ENCODE data around the gene NCK1. TPM values are rescaled to one million over a fixed set of nuclear protein-coding genes. Genes with fewer than 3 reads are reported as not detected.

NCK1 gene
- total and polyA plus RNA-seq, 9 of the 15 experiments (the other 6 are each of a cell fraction or from before 2014, with no cell fraction given) = 17.3 to 30.5 (median 25.0) TPM

GRCh38 chr3:136861890-136862616 lies at the start of gene NCK1 (continued):
- TF ChIP-seq ID3 (CRISPR knock-in tag; IDR thresholded peaks at IDR 0.05) (no peak), ID3 (tag; IDR thresholded peaks at IDR 0.05) (no peak)

- intact Hi-C loops (cut with micrococcal nuclease) = no loop called here
- TF ChIP-seq KDM1A (IDR thresholded peaks at IDR 0.05) (no peak), STAT6 (CRISPR knock-in tag; IDR thresholded peaks at IDR 0.05) (no peak), C11orf30 (IDR thresholded peaks at IDR 0.05; ENCODE audit: low read depth) (peak; percentile 68; the same call in 1 of the 2 replicates), TCF7L2 (IDR thresholded peaks at IDR 0.05; ENCODE audit: low read depth, low read length) (no peak), ELK3 (CRISPR knock-in tag; IDR thresholded peaks at IDR 0.05) (no peak), ZNF277 (CRISPR knock-in tag; IDR thresholded peaks at IDR 0.05; ENCODE audit: borderline replicate concordance) (no peak), ZNF263 (CRISPR knock-in tag; IDR thresholded peaks at IDR 0.05; ENCODE audit: borderline replicate concordance) (no peak), MAFK (IDR thresholded peaks at IDR 0.05; ENCODE audit: low read length) (peak; percentile 55; the same call in 1 of the 2 replicates), ZFP91 (CRISPR knock-in tag; IDR thresholded peaks at IDR 0.05) (no peak), POLR2G (IDR thresholded peaks at IDR 0.05; ENCODE audit: low read depth, low read length) (no peak), EGR1 (conservative IDR thresholded peaks at IDR 0.05) (no peak)
Observed at GRCh38 chr3:136817448-136817847, 44.6 kb upstream of the NCK1 start.

More at GRCh38 chr3:136817448-136817847, 44.6 kb upstream of the NCK1 start:
- Histone ChIP-seq H3K27me3 (ENCODE audit: control insufficient read depth in 2 of 2, insufficient read depth in 2 of 2, low read length in 2 of 2) (no peaks in the 10 kb centered on the region), H3K4me1 (replicated peaks in 1 of 2; ENCODE audit: control insufficient read depth in 2 of 2, insufficient read depth in 2 of 2, low read length in 2 of 2) (peaks cover 2 to 17% of the 10 kb centered on the region in 2 experiments; a peak in 4 of 5 replicates), H4K20me1 (replicated peaks; ENCODE audit: control insufficient read depth, insufficient read depth, low read length) (no peaks in the 10 kb centered on the region), H3K9me3 (replicated peaks; ENCODE audit: control insufficient read depth, insufficient read depth, low read depth, low read length) (no peaks in the 10 kb centered on the region), H3K9ac (ENCODE audit: insufficient read depth in 1 of 2, low read depth in 2 of 2, low read length in 2 of 2) (no peak overlapping the region), H3K79me2 (ENCODE audit: control insufficient read depth, insufficient read depth, low read length) (no peaks in the 10 kb centered on the region; the same call in 2 of the 3 replicates), H3K27ac (ENCODE audit: extremely low read depth, low read depth, low read length) (no peak overlapping the region), H3K4me2 (ENCODE audit: insufficient read depth, low read length) (no peak overlapping the region), H3K4me3 (no peak overlapping the region), H3K36me3 (ENCODE audit: control insufficient read depth, insufficient read depth, low read length) (no peaks in the 10 kb centered on the region; the same call in 2 of the 3 replicates), H3K9me1 (ENCODE audit: control insufficient read depth, insufficient read depth, low read length) (no peaks in the 10 kb centered on the region), H2AFZ (ENCODE audit: low read depth, low read length) (no peak overlapping the region)
- ATAC-seq (no peak), FAIRE-seq (no peak), DNase-seq (ENCODE audit: extremely low read depth in 1 of 4, low spot score in 3 of 4) (no peak)
- BruUV-seq (replicated peaks) = no TSS peak
- WGBS (ENCODE audit: insufficient coverage, low coverage, missing lambda C conversion rate) = 38% methylated on average over 1 of the region's 1 CpG
- in situ Hi-C loops (cut with MboI) = no loop called here
- ChIA-PET CTCF (ENCODE audit: low intra/inter-chr PET ratio) (interaction anchor here (1.0 kb wide), 1 partner anchor 64 kb away, joined by 3 read pairs; no protein-coding TSS in a partner anchor), POLR2A (interaction anchor here (0.8 kb wide), 1 partner anchor 12 kb away, joined by 3 read pairs; no protein-coding TSS in a partner anchor)
